NOMO-1 treated with DMSO at 0.1 percent for 48 hours (cell line): ENCODE results near the gene H1-8.
"Not testable (repeated sequence)": the region's sequence is repeated elsewhere in the genome, so short reads cannot be mapped to it uniquely, and the experiment has no call there.

ENCODE experiments used
- DNase-seq: peaks from one replicate; lab custom pipeline; 2025; ENCODE audit not compliant: unreplicated experiment; lab: John Stamatoyannopoulos, UW

H1-8 gene

DNA sequence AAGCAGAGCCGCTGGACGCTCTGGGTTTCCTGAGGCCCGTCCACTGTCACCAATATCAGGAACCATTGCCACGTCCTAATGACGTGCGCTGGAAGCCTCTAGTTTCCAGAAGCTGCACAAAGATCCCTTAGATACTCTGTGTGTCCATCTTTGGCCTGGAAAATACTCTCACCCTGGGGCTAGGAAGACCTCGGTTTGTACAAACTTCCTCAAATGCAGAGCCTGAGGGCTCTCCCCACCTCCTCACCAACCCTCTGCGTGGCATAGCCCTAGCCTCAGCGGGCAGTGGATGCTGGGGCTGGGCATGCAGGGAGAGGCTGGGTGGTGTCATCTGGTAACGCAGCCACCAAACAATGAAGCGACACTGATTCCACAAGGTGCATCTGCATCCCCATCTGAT, 11.3 kb upstream of the H1-8 start:
- DNase-seq = no peak

GRCh38 chr3:129532261-129532660, 10.7 kb upstream of the H1-8 start:
- no peak for DNase-seq

- no peak for DNase-seq
Observed at GRCh38 chr3:129533406-129533805, 9.6 kb upstream of the H1-8 start.

DNA sequence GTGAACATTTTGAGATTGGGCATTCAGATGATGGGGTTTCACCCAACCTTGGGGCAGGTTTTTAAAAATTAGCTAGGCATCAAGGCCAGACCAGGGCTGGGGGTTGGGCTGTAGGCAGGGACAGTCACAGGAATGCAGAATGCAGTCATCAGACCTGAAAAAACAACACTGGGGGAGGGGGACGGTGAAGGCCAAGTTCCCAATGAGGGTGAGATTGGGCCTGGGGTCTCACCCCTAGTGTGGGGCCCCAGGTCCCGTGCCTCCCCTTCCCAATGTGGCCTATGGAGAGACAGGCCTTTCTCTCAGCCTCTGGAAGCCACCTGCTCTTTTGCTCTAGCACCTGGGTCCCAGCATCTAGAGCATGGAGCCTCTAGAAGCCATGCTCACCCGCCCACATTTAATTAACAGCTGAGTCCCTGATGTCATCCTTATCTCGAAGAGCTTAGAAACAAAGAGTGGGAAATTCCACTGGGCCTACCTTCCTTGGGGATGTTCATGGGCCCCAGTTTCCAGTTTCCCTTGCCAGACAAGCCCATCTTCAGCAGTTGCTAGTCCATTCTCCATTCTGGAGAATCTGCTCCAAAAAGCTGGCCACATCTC, 8.4 kb upstream of the H1-8 start:
- no peak for DNase-seq

DNA sequence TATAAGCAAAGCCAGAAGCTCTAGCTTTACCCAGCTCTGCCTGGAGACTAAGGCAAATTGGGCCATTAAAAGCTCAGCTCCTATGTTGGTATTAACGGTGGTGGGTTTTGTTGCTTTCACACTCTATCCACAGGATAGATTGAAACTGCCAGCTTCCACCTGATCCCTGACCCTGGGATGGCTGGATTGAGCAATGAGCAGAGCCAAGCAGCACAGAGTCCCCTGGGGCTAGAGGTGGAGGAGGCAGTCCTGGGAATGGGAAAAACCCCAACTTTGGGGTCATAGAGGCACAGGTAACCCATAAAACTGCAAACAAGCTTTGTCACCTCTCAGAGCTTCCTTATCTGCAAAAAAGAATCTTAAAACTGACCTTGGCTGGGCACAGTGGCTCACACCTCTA, 7.9 kb upstream of the H1-8 start:
- DNase-seq = no peak

DNA sequence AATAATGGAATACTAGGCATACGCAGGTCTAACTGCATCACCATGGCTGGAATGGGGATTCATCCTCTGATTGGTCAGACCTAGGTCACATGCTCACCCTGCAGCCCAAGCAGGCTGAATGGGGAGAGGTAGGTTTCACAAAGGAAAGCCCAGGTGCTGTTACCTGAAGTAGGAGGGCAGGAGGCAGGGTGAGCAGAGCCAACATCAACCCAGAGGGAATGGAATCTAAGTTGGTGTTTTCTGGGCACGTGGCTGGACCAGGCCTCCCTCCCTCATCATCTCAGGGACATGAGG, 6.7 kb upstream of the H1-8 start:
- no peak for DNase-seq

DNA sequence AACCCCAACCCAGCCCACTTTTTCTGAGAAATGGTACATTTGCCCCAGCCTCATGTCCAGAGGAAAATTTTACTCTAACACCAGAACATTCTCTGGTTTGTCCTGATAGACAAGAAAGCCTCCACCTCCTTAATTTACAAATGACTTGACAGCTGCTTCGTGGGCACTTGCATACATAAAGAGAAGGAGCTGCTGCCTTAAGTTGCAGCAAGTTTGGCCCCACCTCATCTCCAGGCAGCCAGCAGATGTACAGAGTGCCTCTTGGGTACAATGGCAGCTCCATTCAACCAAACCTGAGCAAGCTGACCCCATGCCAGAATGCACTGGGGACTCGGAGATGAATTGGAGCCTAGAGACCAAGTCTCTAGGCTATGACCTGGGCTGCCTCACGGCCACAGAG, 6.2 kb upstream of the H1-8 start:
- no peak for DNase-seq

DNA sequence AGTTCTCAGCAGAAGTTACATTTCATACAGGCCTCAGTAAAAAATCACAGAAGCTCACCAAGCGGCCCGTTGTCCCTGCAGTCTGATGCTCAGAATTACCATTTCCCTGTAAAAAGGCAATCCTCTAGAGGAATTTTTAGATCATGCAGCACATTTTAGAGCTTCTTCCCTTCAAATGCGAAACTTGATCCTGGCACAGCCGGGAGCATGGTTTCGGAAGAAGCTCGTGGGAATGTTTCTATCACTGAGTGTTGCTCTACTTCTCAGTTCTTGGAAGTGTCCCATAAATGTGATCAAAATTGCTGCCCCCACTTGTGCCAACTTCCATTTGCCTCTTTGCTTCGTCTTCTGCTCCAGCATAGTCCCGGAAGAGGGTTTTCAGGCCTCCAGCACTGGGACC, 3.8 kb upstream of the H1-8 start:
- DNase-seq = no peak

DNA sequence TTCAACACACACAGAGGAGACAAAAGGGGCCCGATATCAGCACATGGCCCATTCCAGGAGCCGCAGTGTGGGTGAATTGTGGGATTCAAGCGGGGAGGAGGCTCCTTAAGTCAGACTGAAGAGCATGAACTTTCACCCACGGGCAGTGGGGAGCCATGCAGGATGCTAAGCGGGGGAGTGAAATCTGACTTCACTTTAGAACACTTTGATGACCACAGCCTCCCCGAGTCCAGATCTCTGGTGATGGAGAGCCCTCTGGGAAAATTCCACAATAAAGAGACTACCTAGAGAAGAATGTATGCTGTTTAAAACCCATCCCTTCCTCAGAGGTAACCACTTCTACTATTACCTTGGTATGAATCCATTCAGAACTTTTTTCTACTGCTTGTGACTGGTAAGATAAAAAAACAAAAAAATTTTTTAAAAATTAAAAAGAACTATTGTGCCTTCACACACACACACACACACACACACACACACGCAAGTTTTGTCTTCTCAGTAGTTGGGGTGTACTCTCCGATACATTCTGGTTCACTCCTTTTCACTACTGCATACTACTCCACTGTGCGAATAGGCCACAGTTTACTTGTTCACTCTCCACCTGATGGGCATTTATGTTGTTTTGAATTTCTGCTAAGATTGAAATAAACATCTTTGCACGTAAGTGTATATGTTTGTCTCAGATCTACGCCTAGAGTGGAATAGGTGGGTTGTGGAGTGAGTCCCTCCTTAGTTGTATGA, 2.0 kb upstream of the H1-8 start:
- no peak for DNase-seq

- no peak for DNase-seq
Observed at GRCh38 chr3:129542747-129543146, 228 bp upstream of the H1-8 start.

DNA sequence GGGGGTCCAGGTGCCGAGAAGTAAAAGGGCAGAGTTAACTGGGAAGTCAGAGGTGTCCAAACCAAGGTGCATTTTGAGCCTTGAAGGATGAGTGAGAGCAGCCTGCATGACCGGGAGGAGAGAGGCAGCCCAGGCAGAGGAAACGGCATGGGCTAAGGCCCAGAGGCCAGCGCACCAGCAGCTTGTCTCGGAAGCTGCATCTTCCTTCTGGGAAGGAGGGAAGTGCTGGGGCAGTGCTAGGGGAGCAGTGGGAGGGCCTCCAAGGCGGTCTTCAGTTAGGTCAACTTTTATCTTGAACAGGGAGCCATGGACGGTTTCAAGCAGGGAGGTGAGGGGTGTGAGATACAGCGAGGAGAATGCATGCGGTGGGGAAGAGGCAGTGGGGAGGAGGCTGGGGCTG, 1.0 kb downstream of the H1-8 start:
- no peak for DNase-seq

GRCh38 chr3:129545951-129546350, 3.0 kb downstream of the H1-8 start:
- DNase-seq = not testable (repeated sequence)

DNA sequence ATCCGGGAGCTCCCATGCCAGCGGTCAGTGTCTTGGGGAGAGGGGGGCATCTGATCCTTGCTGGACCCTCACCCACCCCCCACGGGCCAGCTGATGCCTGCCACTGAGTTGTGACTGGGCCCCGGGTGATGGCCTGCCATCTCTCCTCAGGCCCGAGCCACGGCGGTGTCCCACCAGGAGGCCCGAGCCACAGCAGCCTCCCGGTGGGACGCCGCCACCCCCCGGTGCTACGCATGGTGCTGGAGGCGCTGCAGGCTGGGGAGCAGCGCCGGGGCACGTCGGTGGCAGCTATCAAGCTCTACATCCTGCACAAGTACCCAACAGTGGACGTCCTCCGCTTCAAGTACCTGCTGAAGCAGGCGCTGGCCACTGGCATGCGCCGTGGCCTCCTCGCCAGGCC, 4.3 kb downstream of the H1-8 start:
- no peak for DNase-seq

DNA sequence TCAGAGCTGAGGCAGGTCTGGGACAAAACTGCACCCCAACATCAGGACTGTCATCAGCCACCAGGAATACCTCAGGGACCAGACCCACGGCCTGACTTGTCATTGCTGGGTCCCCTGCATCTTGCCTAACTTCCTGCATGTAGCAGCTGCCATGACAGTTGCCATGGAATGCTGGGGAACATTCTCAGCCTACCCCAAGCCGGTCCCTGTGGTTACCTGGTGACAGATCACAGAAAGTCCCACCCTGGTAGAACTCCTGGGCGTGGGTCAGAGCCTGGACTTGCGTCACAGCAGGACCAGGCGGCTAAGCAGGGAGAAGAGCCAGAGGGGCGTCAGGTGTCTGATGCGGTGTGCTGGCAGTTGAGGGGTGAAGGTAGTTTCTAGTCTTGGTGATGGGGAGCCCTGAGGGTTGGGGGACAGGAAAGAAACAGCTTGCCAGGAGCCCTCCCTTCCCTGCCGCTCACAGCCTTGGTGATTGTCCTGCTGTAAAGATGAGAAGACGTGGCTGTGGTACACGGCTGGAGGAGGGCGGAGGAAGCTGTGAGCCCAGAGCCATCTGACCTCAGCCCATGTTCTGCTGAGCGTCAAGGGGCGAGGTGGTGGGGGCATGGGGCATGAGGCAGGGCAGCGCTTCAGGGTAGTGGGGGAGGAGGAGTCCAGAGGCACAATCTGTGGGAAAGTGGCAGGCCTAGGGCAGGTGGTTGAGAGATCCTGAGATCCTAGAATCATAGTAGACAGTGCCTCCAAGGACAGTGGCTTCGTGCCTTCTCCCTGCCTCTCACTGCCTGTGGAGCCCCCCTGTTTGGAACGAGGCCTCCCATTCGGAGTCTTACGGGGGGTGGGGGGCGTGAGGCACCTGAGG, 5.4 kb downstream of the H1-8 start:
- no peak for DNase-seq

- DNase-seq = peak; percentile 89
Observed at GRCh38 chr3:129549006-129549800, 6.2 kb downstream of the H1-8 start.

GRCh38 chr3:129549805-129550204, 6.8 kb downstream of the H1-8 start:
- peak; percentile 47 for DNase-seq

GRCh38 chr3:129552287-129553050, 9.5 kb downstream of the H1-8 start:
- no peak for DNase-seq

DNA sequence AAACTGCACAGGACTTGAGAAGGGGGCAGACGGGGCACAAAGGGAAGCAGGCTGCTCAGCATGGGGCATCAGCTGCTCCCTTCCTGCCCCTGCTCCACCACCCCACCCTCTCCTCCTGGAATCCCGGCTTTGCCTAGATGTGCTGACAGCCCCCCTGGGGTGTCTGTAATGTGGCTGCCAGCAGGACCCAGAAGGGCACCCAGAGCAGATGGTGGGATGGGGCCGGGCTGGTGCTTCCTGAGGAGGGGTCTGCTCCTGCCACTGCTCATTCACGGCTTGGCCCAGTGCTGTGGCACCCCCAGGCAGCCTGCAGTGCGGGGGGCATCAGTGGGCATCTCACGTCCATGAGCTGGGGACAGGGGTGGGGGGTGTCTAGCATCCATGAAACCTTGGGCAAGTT, 10.2 kb downstream of the H1-8 start:
- DNase-seq = no peak

DNA sequence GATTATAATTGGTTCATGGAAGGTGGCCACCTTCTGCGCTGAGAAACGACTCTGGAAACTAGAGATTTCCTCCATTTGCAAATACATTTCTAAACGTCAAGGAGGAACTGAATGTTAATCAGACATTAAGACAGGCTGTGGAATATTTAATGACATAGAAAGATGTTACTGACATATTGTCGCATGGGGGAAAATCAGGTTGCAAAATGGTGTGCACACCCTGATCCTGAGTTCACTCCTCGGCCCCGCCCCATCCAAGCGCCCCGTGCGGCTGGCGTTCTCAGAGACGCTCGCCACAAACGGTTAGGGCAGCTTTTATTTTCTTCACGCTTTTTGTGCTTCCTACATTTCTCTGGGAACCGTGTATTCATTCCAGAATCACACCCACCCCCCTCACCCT, 10.7 kb downstream of the H1-8 start:
- DNase-seq = peak; percentile 83

GRCh38 chr3:129554356-129555152, 11.6 kb downstream of the H1-8 start:
- DNase-seq = peak; percentile 57
